GM12801 (cell line): ENCODE data around the gene EPS8L1.

Experiments used
- CTCF ChIP-seq: IDR thresholded peaks from one replicate; pipeline ENCODE4 v1.5.1; 2011; ENCODE audit warnings: control low read depth; ENCODE audit not compliant: insufficient read length; ENCODE audit errors: extremely low read depth

The EPS8L1 gene

GRCh38 chr19:55087542-55087901, 11.9 kb downstream of the EPS8L1 start:
- TF ChIP-seq CTCF, result no peak

GRCh38 chr19:55088021-55088451, 12.4 kb downstream of the EPS8L1 start:
- TF ChIP-seq CTCF, result no peak

DNA sequence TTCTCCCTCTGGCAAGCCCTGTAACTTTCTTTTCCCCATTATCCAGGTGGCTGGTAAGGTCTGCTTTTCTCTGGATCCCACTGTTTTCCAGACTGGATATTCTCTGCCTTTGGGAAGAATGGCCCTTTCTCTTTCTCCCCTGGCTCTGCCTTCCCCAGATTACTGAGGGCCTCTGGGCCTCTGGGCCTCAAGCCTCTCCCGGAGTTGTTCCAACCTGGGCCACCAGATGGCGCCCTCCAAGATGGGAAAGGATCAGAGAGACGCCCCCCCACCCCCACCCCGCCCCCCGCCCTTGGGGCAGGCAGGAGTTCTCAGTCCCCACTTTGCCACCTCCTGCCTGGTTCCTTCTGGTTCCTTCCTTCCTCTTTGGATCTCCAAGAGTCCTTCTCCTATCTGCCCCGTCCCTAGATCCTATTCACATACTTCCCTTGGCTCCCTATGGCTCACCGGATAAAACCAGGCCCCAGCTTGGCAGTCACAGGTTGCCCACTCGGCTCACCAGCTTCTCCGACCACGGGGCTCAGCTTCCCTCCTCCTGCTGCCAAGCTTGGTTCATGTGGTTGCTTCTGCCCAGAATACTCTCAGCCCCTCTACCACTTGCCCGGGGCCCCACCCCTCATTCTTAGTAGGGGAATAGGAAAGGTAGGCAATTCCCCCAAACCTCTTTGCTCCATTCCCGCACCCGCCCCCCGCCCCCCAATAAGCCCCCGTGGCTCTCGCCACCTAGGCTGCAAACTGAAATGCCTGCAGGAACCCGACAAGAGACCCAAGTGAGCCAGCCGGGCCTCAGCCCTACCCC, 13.1 kb downstream of the EPS8L1 start:
- no peak for TF ChIP-seq CTCF

GRCh38 chr19:55089342-55089944, 13.8 kb downstream of the EPS8L1 start:
- no peak for TF ChIP-seq CTCF

DNA sequence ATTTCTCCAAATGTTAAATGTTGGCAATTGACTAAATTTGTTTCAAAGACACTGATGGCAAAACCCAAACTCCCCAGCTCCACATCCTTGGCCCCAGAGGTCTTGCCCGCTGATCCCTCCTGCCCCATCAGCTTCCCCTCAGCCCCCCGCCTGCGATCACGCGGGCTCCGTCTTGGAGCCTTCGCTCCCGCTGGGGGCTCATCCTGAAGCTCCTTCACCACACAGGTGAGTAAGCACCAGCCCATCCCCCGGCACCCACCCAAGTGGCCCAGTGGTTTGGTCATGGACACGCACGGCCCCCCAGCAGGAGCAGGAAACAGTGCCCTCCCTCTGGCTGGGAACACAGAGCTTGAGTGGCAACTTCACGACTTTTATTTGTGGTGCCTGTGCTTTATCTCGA, 14.9 kb downstream of the EPS8L1 start:
- no peak for TF ChIP-seq CTCF

- TF ChIP-seq CTCF, result no peak
Measured at GRCh38 chr19:55091126-55091910, 15.6 kb downstream of the EPS8L1 start.

DNA sequence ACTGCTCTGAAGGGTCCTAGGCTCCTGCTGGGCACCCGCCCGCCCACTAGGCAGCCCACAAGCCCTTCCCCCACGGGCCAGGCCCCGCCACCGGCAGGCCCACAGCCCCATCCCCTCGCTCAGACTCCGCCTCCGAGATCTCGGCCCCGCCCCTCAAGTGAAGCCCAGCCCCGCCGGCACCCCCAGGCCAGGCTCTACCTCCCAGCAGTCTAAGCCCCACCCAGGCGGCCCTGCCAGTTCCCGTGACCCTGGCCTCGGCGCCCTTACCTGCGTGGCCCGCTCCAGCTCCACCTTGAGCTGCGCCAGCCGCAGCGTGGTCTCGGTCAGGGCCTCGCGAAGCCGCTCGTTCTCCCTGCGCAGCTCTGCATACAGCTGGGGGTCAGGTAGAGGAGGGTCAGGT, 16.3 kb downstream of the EPS8L1 start:
- no peak for TF ChIP-seq CTCF
